Vagina (tissue), 2 donors: Measurements from ENCODE around the gene PRKG2.

ENCODE experiments used
- POLR2A ChIP-seq, 2 donors: fragments of 450-650 bp; IDR thresholded peaks; one replicate each; pipeline ENCODE4 v1.6.1; 2017; ENCODE audit warnings: antibody characterized with exemption in 2 of 2, mild to moderate bottlenecking in 2 of 2, moderate library complexity in 2 of 2
- POLR2AphosphoS5 ChIP-seq, 2 donors: sonication (generic); formaldehyde crosslinking; IDR thresholded peaks; one replicate each; pipeline ENCODE4 v1.9.0; 2017; ENCODE audit warnings: antibody characterized with exemption in 2 of 2, mild to moderate bottlenecking in 2 of 2, low read depth in 1 of 2; ENCODE audit not compliant: insufficient read depth in 1 of 2
- TF ChIP-seq, protein P1 (sequence below), 3 experiments: fragments of 450-650 bp in 2 of 3; fragments of 200-600 bp in 1 of 3; sonication (generic) in 1 of 3; IDR thresholded peaks; one replicate each; pipeline ENCODE4 v1.5.1; 2017 to 2019; ENCODE audit warnings: antibody characterized with exemption in 3 of 3, mild to moderate bottlenecking in 2 of 3, moderate library complexity in 2 of 3

DNA sequence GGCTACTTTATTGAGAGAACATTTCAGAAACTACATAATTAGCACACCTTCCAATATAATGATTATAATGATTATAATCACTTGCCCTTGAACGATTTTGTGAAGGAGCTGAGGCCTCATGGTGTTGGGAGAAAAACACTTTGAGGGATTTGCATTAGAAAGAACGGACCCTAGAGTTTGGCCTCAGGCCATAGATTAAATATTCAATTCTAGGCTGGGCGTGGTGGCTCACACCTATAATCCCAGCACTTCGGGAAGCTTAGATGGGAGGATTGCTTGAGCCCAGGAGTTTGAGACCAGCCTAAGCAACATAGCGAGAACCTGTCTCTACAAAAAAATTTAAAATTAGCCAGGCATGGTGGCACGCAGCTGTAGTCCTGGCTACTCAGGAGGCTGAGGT lies 12.9 kb upstream of the PRKG2 start:
- TF ChIP-seq, protein P1, sequence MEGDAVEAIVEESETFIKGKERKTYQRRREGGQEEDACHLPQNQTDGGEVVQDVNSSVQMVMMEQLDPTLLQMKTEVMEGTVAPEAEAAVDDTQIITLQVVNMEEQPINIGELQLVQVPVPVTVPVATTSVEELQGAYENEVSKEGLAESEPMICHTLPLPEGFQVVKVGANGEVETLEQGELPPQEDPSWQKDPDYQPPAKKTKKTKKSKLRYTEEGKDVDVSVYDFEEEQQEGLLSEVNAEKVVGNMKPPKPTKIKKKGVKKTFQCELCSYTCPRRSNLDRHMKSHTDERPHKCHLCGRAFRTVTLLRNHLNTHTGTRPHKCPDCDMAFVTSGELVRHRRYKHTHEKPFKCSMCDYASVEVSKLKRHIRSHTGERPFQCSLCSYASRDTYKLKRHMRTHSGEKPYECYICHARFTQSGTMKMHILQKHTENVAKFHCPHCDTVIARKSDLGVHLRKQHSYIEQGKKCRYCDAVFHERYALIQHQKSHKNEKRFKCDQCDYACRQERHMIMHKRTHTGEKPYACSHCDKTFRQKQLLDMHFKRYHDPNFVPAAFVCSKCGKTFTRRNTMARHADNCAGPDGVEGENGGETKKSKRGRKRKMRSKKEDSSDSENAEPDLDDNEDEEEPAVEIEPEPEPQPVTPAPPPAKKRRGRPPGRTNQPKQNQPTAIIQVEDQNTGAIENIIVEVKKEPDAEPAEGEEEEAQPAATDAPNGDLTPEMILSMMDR (IDR thresholded peaks at IDR 0.05) = no peak
- TF ChIP-seq POLR2AphosphoS5 (IDR thresholded peaks at IDR 0.05; ENCODE audit: insufficient read depth in 1 of 2, low read depth in 1 of 2) (no peak), POLR2A (IDR thresholded peaks at IDR 0.05) (no peak)
